Femur (tissue), 1 donor: ENCODE results near the gene EIF5A2.

Experiments used
- DNase-seq: peaks from one replicate; pipeline ENCODE4 v3.0.0-alpha.2; 2017

EIF5A2 gene

GRCh38 chr3:170848292-170848917 is 60.0 kb downstream of the EIF5A2 start:
- DNase-seq: no peak

- DNase-seq: no peak
Measured at GRCh38 chr3:170844377-170844776, 64.1 kb downstream of the EIF5A2 start.

DNA sequence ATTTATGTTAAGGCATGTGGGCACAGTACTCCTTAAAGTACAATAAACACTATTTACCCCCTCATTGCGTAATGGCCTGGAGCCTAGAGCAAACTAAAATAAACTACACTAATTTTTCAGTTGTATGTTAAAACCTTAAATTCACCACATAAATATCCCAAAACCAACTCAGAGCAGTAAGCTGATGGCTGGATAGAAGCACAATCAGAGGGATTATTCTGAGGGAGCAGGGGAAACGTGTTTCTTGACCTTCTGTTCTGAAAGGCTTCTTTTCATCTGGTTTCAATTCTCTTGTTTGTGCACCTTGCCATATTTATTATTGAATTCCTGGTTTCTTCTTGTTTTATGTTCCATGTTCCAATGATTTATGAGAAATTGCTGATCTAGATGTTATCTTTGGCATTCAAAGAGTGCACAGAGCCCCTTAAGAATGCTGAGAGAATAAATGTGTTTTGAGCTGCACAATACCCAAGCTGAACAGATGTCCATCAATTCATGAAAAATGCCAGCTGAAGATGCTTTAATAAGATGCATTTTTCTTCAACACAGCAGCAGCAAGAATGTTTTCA is 68.1 kb downstream of the EIF5A2 start:
- DNase-seq: no peak

GRCh38 chr3:170839518-170840100 is 68.8 kb downstream of the EIF5A2 start:
- no peak for DNase-seq
